Measurements from ENCODE around the gene SLC34A3. TPM values are rescaled to one million over a fixed set of nuclear protein-coding genes. Genes with fewer than 3 reads are reported as not detected.

Gene SLC34A3
- total RNA-seq, 2 donors from 2014 or later = not detected

GRCh38 chr9:137264067-137264466 lies 33.4 kb downstream of the SLC34A3 start:
- H3K4me3 ChIP-seq = no peak overlapping the region
- intact Hi-C loops (cut with DNase I) = no loop called here
- H3K27me3 ChIP-seq = no peaks in the 10 kb centered on the region
- H3K4me1 ChIP-seq = peaks cover 6% of the 10 kb centered on the region
- H3K9me3 ChIP-seq = no peaks in the 10 kb centered on the region
- H3K9ac ChIP-seq (ENCODE audit: low read depth in 2 of 2, low read length in 2 of 2) = no peak overlapping the region
- H3K36me3 ChIP-seq = peaks cover 14% of the 10 kb centered on the region
- H3K27ac ChIP-seq = no peak overlapping the region
- no peak for TF ChIP-seq CTCF (IDR thresholded peaks at IDR 0.05)
- no peak for DNase-seq

- H3K4me3 ChIP-seq = no peak overlapping the region
- no peaks in the 10 kb centered on the region for H3K27me3 ChIP-seq
- H3K27ac ChIP-seq = no peak overlapping the region
- TF ChIP-seq CTCF (IDR thresholded peaks at IDR 0.05) = no peak
- intact Hi-C loops (cut with DNase I) = no loop called here
- H3K9me3 ChIP-seq = no peaks in the 10 kb centered on the region
- peaks cover 12% of the 10 kb centered on the region for H3K4me1 ChIP-seq
- DNase-seq = no peak
- H3K9ac ChIP-seq (ENCODE audit: low read depth in 2 of 2, low read length in 2 of 2) = no peak overlapping the region
- peaks cover 14% of the 10 kb centered on the region for H3K36me3 ChIP-seq
These were observed 34.9 kb downstream of the SLC34A3 start for GRCh38 chr9:137265496-137266161.

GRCh38 chr9:137266162-137266527 lies 35.4 kb downstream of the SLC34A3 start:
- Histone ChIP-seq H3K9me3 (no peaks in the 10 kb centered on the region), H3K27ac (no peak overlapping the region), H3K36me3 (peaks cover 14% of the 10 kb centered on the region), H3K9ac (ENCODE audit: low read depth in 2 of 2, low read length in 2 of 2) (no peak overlapping the region), H3K27me3 (no peaks in the 10 kb centered on the region), H3K4me1 (peaks cover 12% of the 10 kb centered on the region), H3K4me3 (no peak overlapping the region)
- TF ChIP-seq CTCF (IDR thresholded peaks at IDR 0.05) = no peak
- intact Hi-C loops (cut with DNase I) = no loop called here
- DNase-seq = no peak

- Histone ChIP-seq H3K27ac (no peak overlapping the region), H3K9me3 (no peaks in the 10 kb centered on the region), H3K27me3 (no peaks in the 10 kb centered on the region), H3K4me3 (no peak overlapping the region), H3K4me1 (peaks cover 12% of the 10 kb centered on the region), H3K36me3 (peaks cover 14% of the 10 kb centered on the region), H3K9ac (ENCODE audit: low read depth in 2 of 2, low read length in 2 of 2) (no peak overlapping the region)
- DNase-seq = no peak
- intact Hi-C loops (cut with DNase I) = no loop called here
- TF ChIP-seq CTCF (IDR thresholded peaks at IDR 0.05) = no peak
These were observed 36.1 kb downstream of the SLC34A3 start for GRCh38 chr9:137266585-137267453.

- TF ChIP-seq CTCF (IDR thresholded peaks at IDR 0.05) = no peak
- Histone ChIP-seq H3K36me3 (peaks cover 14% of the 10 kb centered on the region), H3K4me1 (peaks cover 12% of the 10 kb centered on the region), H3K27ac (no peak overlapping the region), H3K9me3 (no peaks in the 10 kb centered on the region), H3K27me3 (no peaks in the 10 kb centered on the region), H3K4me3 (no peak overlapping the region), H3K9ac (ENCODE audit: low read depth in 2 of 2, low read length in 2 of 2) (no peak overlapping the region)
- no peak for DNase-seq
- intact Hi-C loops (cut with DNase I) = no loop called here
These were observed 37.2 kb downstream of the SLC34A3 start for GRCh38 chr9:137267933-137268355.
